HG02759 (cell line): ENCODE results near the gene MAPK13.
A peak's percentile ranks its signal among the peaks of the same experiment; 100 is the strongest.
"Not testable (repeated sequence)": the region's sequence is repeated elsewhere in the genome, so short reads cannot be mapped to it uniquely, and the experiment has no call there.

Experiments used
- ATAC-seq: cut with Tn5 transposase; IDR thresholded peaks from one replicate; pipeline ENCODE4 v1.9.1; 2021; ENCODE audit warnings: mild to moderate bottlenecking, moderate library complexity; ENCODE audit not compliant: unreplicated experiment

Gene MAPK13

GRCh38 chr6:36114798-36115408 lies 15.4 kb upstream of the MAPK13 start:
- peak; percentile 47 for ATAC-seq

GRCh38 chr6:36115412-36115811 lies 14.9 kb upstream of the MAPK13 start:
- ATAC-seq, result no peak

- ATAC-seq, result no peak
Measured at GRCh38 chr6:36116066-36116864, 14.0 kb upstream of the MAPK13 start.

GRCh38 chr6:36116943-36117342 lies 13.4 kb upstream of the MAPK13 start:
- ATAC-seq, result no peak

- no peak for ATAC-seq
Measured at GRCh38 chr6:36117658-36118549, 12.4 kb upstream of the MAPK13 start.

- no peak for ATAC-seq
Measured at GRCh38 chr6:36118550-36119107, 11.7 kb upstream of the MAPK13 start.

DNA sequence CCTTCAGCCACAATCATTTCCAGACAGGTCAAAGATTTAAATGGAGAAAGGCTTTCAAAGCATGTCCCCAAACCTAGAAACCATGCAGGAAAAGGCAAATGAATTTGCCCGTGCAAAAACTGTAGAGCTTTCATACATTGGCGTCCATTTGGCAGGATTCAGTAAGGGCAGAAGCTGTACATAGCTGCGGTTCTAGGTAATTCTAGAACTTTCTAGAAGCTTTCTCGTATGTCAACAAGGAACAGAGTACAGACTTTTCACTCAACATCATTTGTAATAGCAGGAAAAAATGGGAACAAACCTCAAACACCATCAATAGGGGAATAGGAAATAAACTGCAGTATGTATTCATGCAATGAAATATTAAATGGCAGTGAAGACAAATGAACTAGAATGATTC lies 11.1 kb upstream of the MAPK13 start:
- ATAC-seq, result no peak

- ATAC-seq, result no peak
Measured at GRCh38 chr6:36120018-36120417, 10.3 kb upstream of the MAPK13 start.

- ATAC-seq, result no peak
Measured at GRCh38 chr6:36120539-36120938, 9.8 kb upstream of the MAPK13 start.

DNA sequence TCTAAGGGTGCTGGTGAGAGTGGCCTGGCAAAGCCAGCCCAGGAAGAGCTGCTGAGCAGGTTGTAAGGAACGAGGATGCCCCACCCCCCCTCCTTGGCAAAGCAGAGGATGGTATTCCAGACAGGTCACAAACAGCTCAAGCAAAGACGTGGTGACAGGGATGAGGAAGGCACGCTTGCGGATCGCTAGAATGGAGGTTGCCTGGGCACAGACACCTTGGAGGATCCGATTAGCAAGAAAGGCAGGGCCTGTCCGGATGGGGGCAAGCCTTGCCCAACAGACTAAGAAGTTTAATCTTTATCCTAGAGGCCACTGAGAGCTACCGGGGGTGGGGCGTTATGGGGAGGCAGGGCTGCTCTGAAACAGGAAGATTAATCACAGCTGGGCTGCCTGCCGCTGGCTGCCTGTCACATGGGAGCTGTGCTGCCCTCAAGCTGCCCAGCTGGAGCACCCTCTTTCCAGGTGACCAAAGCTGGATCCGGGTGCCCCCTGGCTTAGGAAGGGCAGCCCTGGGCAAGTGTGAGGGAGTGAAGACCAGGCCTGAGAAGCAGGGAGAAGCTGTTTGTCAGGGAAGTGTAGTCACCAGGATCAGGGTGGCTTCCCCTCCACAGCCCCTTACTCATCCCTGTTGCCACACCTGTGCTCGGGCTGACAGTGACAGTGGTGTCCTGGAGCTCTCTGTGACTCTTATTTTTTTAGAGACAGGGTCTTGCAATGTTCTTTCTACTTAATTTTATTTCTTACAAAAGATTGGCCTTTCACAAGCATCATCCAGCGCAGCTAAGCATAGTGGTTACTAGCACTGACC lies 9.1 kb upstream of the MAPK13 start:
- no peak for ATAC-seq

DNA sequence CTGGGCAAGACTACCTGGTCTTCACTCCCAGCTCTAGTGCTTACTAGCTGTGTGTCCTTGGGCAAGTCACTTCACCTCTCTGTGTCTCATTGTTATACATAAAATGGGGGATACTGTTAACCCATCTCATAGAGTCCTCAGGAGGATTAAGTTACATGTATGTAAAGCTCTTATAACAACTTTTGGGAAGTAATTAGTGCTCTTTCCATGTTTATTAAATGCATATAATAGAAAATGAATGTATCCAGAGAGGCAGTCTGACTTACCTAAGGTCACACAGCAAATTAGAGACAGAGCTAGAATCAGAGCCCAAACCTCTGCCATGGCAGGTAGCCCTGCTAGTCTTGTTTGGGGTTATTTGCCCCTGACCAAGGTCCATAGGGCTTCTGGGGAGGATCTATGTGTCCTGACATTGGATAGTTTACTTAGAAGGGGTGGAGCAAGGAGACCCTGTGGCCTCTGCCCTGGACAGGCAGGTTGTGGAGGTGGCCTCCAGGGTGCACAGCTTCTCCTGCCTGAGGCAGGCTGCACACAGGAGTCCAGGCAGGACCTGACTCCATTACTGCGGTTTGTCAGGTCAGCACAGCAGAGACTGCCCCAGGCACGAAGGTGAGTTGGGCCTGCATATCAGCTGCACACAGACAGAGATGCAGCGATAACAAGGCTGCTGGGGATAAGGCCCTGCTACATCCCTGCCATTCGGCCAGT lies 8.4 kb upstream of the MAPK13 start:
- no peak for ATAC-seq

- ATAC-seq, result no peak
Measured at GRCh38 chr6:36122495-36123269, 7.6 kb upstream of the MAPK13 start.

GRCh38 chr6:36123270-36124139 lies 6.8 kb upstream of the MAPK13 start:
- peak; percentile 68 for ATAC-seq

- ATAC-seq, result not testable (repeated sequence)
Measured at GRCh38 chr6:36124346-36124745, 6.0 kb upstream of the MAPK13 start.

- no peak for ATAC-seq
Measured at GRCh38 chr6:36124881-36125280, 5.4 kb upstream of the MAPK13 start.

DNA sequence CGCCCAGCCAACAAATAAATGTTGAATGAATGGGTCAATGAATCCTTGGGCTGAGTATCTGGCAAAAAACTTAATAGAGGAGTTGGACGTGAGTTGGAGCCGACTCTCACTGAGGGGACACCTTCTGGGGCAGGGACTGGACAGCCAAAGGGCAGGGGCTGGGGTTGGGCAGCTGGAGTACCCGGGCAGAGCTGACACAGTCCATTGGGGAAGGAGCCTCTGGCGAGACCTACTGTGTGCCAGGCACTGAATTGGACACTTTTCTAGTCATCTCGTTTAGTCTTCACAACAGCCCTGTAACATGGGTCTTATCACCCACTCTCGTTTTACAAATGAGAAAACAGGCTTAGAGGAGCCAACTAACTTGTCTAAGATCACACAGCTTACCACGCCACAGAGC lies 4.7 kb upstream of the MAPK13 start:
- no peak for ATAC-seq

- no peak for ATAC-seq
Measured at GRCh38 chr6:36126121-36126520, 4.2 kb upstream of the MAPK13 start.
